ENCODE data around the gene BET1L.
"Not testable (repeated sequence)": the region's sequence is repeated elsewhere in the genome, so short reads cannot be mapped to it uniquely, and the experiment has no call there.

BET1L gene

GRCh38 chr11:227824-228379 is 20.7 kb upstream of the BET1L start:
- DNase-seq (ENCODE audit: low spot score), result no peak

- no peak for DNase-seq (ENCODE audit: low spot score)
Observed at GRCh38 chr11:225734-226453, 18.7 kb upstream of the BET1L start.

- DNase-seq (ENCODE audit: low spot score), result no peak
Observed at GRCh38 chr11:224424-224823, 17.2 kb upstream of the BET1L start.

- no peak for DNase-seq (ENCODE audit: low spot score)
Observed at GRCh38 chr11:223884-224283, 16.7 kb upstream of the BET1L start.

GRCh38 chr11:223026-223789 is 16.0 kb upstream of the BET1L start:
- no peak for DNase-seq (ENCODE audit: low spot score)

GRCh38 chr11:221998-222789 is 15.0 kb upstream of the BET1L start:
- DNase-seq (ENCODE audit: low spot score), result no peak

GRCh38 chr11:221539-221938 is 14.3 kb upstream of the BET1L start:
- no peak for DNase-seq (ENCODE audit: low spot score)

- not testable (repeated sequence) for DNase-seq (ENCODE audit: low spot score)
Observed at GRCh38 chr11:220641-221215, 13.5 kb upstream of the BET1L start.

GRCh38 chr11:218815-219593 is 11.8 kb upstream of the BET1L start:
- DNase-seq (ENCODE audit: low spot score), result no peak

GRCh38 chr11:217704-218103 is 10.5 kb upstream of the BET1L start:
- no peak for DNase-seq (ENCODE audit: low spot score)

- DNase-seq (ENCODE audit: low spot score), result no peak
Observed at GRCh38 chr11:216081-216974, 9.1 kb upstream of the BET1L start.

GRCh38 chr11:215581-216037 is 8.4 kb upstream of the BET1L start:
- DNase-seq (ENCODE audit: low spot score), result no peak

GRCh38 chr11:214083-214482 is 6.9 kb upstream of the BET1L start:
- no peak for DNase-seq (ENCODE audit: low spot score)

GRCh38 chr11:213111-213510 is 5.9 kb upstream of the BET1L start:
- DNase-seq (ENCODE audit: low spot score), result no peak

- DNase-seq (ENCODE audit: low spot score), result no peak
Observed at GRCh38 chr11:212150-213100, 5.2 kb upstream of the BET1L start.

GRCh38 chr11:211741-212140 is 4.5 kb upstream of the BET1L start:
- DNase-seq (ENCODE audit: low spot score), result no peak

GRCh38 chr11:211295-211694 is 4.1 kb upstream of the BET1L start:
- DNase-seq (ENCODE audit: low spot score), result no peak

GRCh38 chr11:210803-211180 is 3.6 kb upstream of the BET1L start:
- DNase-seq (ENCODE audit: low spot score), result no peak

Data from iPS-NIHi11 (cell line).